Stimulated activated CD8-positive, alpha-beta memory T cell treated with anti-CD3 and anti-CD28 coated beads, Interleukin-7, amount 100 ng/mL, for 4 hours (primary cell): Measurements from ENCODE around the gene PCAT6.

Experiments used
- DNase-seq, 2 donors: peaks; one replicate each; pipeline ENCODE4 v3.0.0-alpha.2; 2020; ENCODE audit warnings: low read depth in 2 of 2

PCAT6 gene

DNA sequence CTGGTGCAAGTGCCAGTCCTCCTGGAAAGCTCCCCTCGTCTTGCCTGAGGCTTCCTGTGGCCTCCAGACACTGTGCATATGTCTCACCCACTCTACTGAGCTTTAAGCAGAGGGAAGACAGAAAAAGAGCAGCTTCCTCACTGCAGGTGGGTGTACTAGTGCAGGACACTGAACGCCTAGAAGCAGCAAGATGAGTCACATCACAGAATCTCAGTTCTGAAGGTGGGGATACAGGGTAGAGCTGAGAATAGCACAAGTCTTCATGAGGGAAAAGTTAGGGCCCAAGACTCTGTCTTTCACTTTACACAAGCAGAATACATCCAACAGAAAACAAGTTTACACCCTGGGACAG lies 37.4 kb downstream of the PCAT6 start:
- no peak for DNase-seq

DNA sequence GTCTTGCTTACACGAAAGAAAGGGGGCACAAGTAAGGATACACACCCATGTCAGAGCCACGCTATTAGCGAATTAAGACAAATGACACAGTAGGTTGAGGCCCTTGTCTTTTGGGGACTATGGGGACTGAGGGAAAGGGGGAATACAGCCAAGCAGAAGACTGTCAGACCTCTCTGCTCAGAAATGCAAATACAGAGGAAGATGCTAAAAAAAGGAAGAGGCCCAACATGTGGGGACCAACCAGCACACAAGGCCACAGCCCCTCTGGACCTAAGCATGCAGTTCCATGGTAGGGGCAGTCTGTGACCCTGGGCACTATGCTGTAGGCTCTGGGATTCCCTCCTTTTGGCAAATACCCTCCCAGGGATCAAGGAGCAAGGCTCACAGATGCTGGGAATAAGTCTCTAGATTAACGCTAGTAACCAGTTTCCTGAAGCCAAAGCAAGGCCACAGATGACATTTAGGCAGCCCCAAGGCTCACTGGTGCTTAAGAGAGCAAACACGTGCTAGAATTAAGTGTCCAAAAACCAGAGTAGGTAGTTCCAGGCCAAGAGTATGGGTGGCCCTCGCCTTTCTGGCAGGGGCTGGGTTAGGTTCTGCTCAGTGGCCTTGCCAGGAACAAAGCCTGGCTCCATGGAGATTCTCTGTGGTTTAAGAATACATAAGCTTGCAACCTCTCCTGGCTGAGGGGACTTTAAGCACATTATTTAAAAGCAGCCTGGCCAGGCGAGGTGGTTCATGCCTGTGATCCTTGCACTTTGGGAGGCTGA lies 40.0 kb downstream of the PCAT6 start:
- DNase-seq = no peak

DNA sequence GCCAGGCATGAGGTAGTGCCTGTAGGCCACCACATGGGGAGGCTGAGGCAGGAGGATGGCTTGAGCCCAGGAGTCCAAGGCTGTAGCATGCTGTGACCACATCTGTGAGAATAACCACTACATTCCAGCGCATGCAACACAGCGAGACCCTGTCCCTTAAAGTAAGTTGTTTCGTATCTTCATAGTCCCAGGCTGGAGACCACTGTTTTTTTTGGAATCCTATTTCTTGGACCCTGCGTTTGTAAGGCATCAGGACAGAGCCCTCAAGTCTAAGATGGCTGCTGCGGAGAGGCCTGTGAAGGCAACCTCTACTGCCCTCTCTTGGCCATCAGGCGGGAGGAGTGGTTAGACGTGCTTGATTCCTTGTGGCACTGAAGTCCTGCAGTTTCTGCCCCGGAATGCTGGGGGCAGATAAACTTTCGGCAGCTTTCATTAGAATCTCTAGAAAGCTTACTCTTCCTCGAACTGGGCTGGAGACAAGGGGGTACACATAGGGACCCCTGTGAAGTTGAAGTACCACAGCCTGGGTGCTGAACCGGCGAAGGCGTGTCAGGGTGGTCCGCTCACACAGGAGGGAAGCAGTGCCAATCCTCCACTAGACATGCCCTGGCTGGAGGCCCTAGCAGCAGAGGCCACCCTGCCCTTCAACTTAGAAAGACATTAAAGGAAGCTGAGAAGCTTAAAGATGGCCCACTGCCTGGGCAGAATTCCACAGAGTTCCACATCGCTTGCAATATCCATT lies 41.6 kb downstream of the PCAT6 start:
- DNase-seq = no peak

DNA sequence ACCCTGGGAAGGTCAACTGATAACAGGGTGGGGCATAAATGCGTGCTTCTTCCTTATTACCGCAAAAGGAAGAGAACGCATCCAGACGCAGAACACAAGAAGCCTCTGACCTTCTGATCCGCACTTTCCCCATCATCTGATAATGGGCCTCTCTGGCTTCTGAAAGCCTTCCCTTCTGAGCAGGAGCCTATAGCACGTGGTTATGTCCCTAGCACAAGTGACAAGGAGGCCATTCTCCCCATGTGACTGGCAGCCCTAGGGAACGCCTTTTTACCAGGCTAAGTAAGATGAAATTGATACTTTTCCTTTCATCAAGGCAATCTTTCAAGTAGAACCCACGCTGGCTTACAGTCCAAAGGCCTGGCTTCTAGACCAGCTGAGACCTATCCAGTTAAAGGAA lies 44.0 kb downstream of the PCAT6 start:
- DNase-seq = no peak

- DNase-seq = no peak
Measured at GRCh38 chr1:202856014-202856413, 45.3 kb downstream of the PCAT6 start.

DNA sequence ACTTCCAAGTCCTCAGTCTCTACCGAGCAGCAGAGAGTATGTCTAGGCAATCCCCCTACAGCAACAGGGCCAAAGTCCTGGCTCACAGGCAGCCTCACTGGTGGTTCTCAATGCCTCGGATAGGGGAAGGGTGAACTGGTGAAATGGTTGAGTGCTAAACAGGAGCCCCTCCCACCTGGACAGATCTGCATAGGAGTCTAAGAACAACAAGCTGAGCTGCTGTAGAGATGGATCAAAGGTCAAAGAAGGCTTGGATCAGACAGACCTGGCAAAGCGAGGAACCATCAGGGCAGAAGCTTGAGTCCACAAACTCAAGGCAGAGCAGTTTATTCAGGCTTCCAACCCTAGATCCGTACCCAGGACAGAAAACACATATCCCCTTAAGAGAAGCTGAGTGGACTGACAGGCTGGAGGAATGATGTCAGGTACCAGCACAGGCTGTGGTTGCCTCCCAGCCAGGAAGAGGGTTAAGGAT lies 46.4 kb downstream of the PCAT6 start:
- no peak for DNase-seq

DNA sequence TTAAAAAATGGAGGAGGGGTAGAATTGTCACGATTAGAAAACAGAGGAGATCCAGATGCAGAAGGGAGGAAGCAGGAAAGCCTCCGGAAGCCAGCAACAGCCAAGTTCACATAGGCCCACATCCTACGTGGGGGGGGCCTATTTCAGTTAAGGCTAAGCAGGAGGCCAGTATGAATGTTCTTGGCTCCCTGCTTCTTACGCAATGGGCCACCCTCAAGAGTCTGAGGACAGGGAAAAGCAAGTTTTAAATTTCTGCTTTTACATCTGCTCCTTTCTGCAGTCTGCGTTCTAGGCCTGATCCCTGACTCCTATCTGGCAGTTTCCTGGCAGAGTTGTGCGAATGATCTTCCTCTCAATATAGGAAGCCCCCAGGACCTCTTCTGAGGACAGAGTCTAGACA lies 47.6 kb downstream of the PCAT6 start:
- no peak for DNase-seq

- DNase-seq = no peak
Measured at GRCh38 chr1:202858789-202859414, 48.1 kb downstream of the PCAT6 start.

- peak; percentile 16 to 30 for DNase-seq
Measured at GRCh38 chr1:202860744-202861419, 50.1 kb downstream of the PCAT6 start.
